Measurements from ENCODE around the gene DHRS4L2. TPM values are rescaled to one million over a fixed set of nuclear protein-coding genes. Genes with fewer than 3 reads are reported as not detected.

The DHRS4L2 gene
- total RNA-seq, 1 experiment from 2014 or later: 10.3 TPM

GRCh38 chr14:24053548-24054323 lies 65.0 kb downstream of the DHRS4L2 start:
- no peak for DNase-seq (ENCODE audit: low read depth)

- no peak for DNase-seq (ENCODE audit: low read depth)
Observed at GRCh38 chr14:24054324-24054641, 65.6 kb downstream of the DHRS4L2 start.

DNA sequence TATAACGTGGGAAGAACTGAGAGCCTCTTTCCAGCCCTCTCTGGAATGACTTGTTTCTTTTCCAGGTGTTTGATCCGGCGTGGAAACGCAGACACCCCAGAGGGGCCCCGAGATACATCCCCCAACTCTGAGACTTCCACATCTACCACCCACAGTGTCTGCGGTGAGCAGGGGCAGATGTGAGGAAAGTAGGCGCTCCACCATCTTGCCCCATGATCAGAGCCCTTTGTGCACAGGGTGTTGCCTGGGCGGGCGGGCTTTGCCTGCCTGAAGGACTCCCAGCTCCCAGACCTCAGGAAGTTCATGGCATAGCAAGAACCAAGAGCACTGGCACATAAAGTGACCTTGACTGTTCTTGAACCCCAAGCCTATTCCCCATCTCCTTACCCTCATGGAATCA lies 65.9 kb downstream of the DHRS4L2 start:
- no peak for DNase-seq (ENCODE audit: low read depth)

Other genes starting within 250 kb of the DHRS4L2 start
- gene DHRS4, start 35.2 kb upstream of the DHRS4L2 start, total RNA-seq (2014; rRNA removed): 42.1 and 50.6 TPM in 2 replicates
- under 0.01 TPM in 1 of 2 replicates, not detected in the other for gene CARMIL3, start 63.1 kb downstream of the DHRS4L2 start, total RNA-seq (2014; rRNA removed)
- not detected in 2 replicates for gene CPNE6, start 82.6 kb downstream of the DHRS4L2 start, total RNA-seq (2014; rRNA removed)
- gene PCK2, start 105.4 kb downstream of the DHRS4L2 start, total RNA-seq (2014; rRNA removed): 5.1 and 9.4 TPM in 2 replicates
- 52.8 and 64.6 TPM in 2 replicates for gene DCAF11, start 125.8 kb downstream of the DHRS4L2 start, total RNA-seq (2014; rRNA removed)
- 1.6 and 3.0 TPM in 2 replicates for gene NRL, start 126.0 kb downstream of the DHRS4L2 start, total RNA-seq (2014; rRNA removed)
- 8.0 and 12.9 TPM in 2 replicates for gene FITM1, start 141.7 kb downstream of the DHRS4L2 start, total RNA-seq (2014; rRNA removed)
- gene PSME1, start 147.3 kb downstream of the DHRS4L2 start, total RNA-seq (2014; rRNA removed): 90.0 and 143 TPM in 2 replicates
- 25.2 and 25.6 TPM in 2 replicates for gene EMC9, start 152.7 kb downstream of the DHRS4L2 start, total RNA-seq (2014; rRNA removed)
- gene PSME2, start 157.7 kb downstream of the DHRS4L2 start, total RNA-seq (2014; rRNA removed): 48.4 and 81.9 TPM in 2 replicates
- 44.2 and 82.1 TPM in 2 replicates for gene RNF31, start 158.6 kb downstream of the DHRS4L2 start, total RNA-seq (2014; rRNA removed)
- gene IRF9, start 172.3 kb downstream of the DHRS4L2 start, total RNA-seq (2014; rRNA removed): 43.3 and 70.1 TPM in 2 replicates
- gene REC8, start 183.2 kb downstream of the DHRS4L2 start, total RNA-seq (2014; rRNA removed): 1.6 and 5.5 TPM in 2 replicates
- 75.0 and 87.9 TPM in 2 replicates for gene IPO4, start 199.9 kb downstream of the DHRS4L2 start, total RNA-seq (2014; rRNA removed)
- gene TM9SF1, start 206.5 kb downstream of the DHRS4L2 start, total RNA-seq (2014; rRNA removed): 84.2 and 85.8 TPM in 2 replicates
- gene TSSK4, start 216.8 kb downstream of the DHRS4L2 start, total RNA-seq (2014; rRNA removed): not detected in 2 replicates
- gene CHMP4A, start 224.6 kb downstream of the DHRS4L2 start, total RNA-seq (2014; rRNA removed): 48.6 and 54.1 TPM in 2 replicates
- gene MDP1, start 227.1 kb downstream of the DHRS4L2 start, total RNA-seq (2014; rRNA removed): 16.6 and 18.5 TPM in 2 replicates
- gene NEDD8, start 243.4 kb downstream of the DHRS4L2 start, total RNA-seq (2014; rRNA removed): 260 and 318 TPM in 2 replicates
- gene GMPR2, start 244.0 kb downstream of the DHRS4L2 start, total RNA-seq (2014; rRNA removed): 83.1 and 87.8 TPM in 2 replicates